Smooth muscle cell (in vitro differentiated cells): ENCODE data around the gene KDM6A. TPM values are rescaled to one million over a fixed set of nuclear protein-coding genes. Genes with fewer than 3 reads are reported as not detected.

Source experiments
- DNase-seq: peaks from one replicate; lab custom pipeline; 2025; ENCODE audit not compliant: unreplicated experiment; lab: John Stamatoyannopoulos, UW
- H2AFZ ChIP-seq: fragments of 200-600 bp; sonication (generic); 2 replicates; pipeline ENCODE4 v1.6.0; 2016; ENCODE audit warnings: antibody characterized with exemption, low read depth, mild to moderate bottlenecking
- H3F3A ChIP-seq: fragments of 200-600 bp; sonication (generic); 2 replicates; pipeline ENCODE4 v1.6.0; 2017; ENCODE audit warnings: antibody characterized with exemption, low read depth
- H3K27ac ChIP-seq: fragments of 200-600 bp; sonication (generic); 2 replicates; pipeline ENCODE4 v1.5.1; 2016; ENCODE audit warnings: low read depth, mild to moderate bottlenecking
- H3K27me3 ChIP-seq: fragments of 200-600 bp; sonication (generic); 2 replicates; pipeline ENCODE4 v1.6.1; 2016; ENCODE audit warnings: low read depth, mild to moderate bottlenecking
- H3K36me3 ChIP-seq: fragments of 200-600 bp; sonication (generic); 2 replicates; pipeline ENCODE4 v1.5.1; 2016; ENCODE audit warnings: low read depth
- H3K4me1 ChIP-seq: fragments of 200-600 bp; sonication (generic); 2 replicates; pipeline ENCODE4 v1.5.1; 2016; ENCODE audit warnings: low read depth
- H3K4me2 ChIP-seq: fragments of 200-600 bp; sonication (generic); 2 replicates; pipeline ENCODE4 v1.6.0; 2016; ENCODE audit warnings: mild to moderate bottlenecking
- H3K4me3 ChIP-seq: fragments of 200-600 bp; sonication (generic); 2 replicates; pipeline ENCODE4 v1.5.1; 2016; ENCODE audit warnings: mild to moderate bottlenecking
- H3K79me2 ChIP-seq: fragments of 200-600 bp; sonication (generic); 2 replicates; pipeline ENCODE4 v1.6.0; 2016; ENCODE audit warnings: low read depth, mild to moderate bottlenecking
- H3K9ac ChIP-seq: fragments of 200-600 bp; sonication (generic); 2 replicates; pipeline ENCODE4 v1.6.0; 2016; ENCODE audit warnings: low read depth
- H3K9me3 ChIP-seq: fragments of 200-600 bp; sonication (generic); replicated peaks from 2 replicates; pipeline ENCODE4 v1.5.1; 2016; ENCODE audit warnings: low read depth
- H4K20me1 ChIP-seq: fragments of 200-600 bp; sonication (generic); 2 replicates; pipeline ENCODE4 v1.6.0; 2016; ENCODE audit warnings: low read depth
- CTCF ChIP-seq: fragments of 200-600 bp; sonication (generic); IDR thresholded peaks from 2 replicates; pipeline ENCODE4 v1.5.1; 2017; ENCODE audit warnings: borderline replicate concordance, mild to moderate bottlenecking, antibody characterized with exemption; ENCODE audit not compliant: insufficient read depth, poor library complexity, severe bottlenecking
- WGBS: methylation state at CpG from one replicate; pipeline ENCODE4 v1.1.7; 2016; ENCODE audit warnings: low lambda C conversion rate; 5-methylcytosine and 5-hydroxymethylcytosine counted together
- polyA plus RNA-seq: library from polyadenylated mRNA; unstranded; fragments of >200 nt; fragmentation: Nextera tagmentation; extraction: Ambion mirVana; gene quantifications from 2 replicates; pipeline ENCODE4 v1.2.1, GENCODE V29; 2016
- total RNA-seq: library from RNA; depleted of rRNA; stranded (reverse); fragments of >200 nt; gene quantifications from 2 replicates; pipeline ENCODE4 v1.2.3, GENCODE V29; 2014

The KDM6A gene
- total and polyA plus RNA-seq, 2 experiments from 2014 or later = 9.6 to 28.1 TPM

- 79% methylated on average over 2 of the region's 2 CpGs for WGBS
- no peak overlapping the region for H3K4me3 ChIP-seq
- no peaks in the 10 kb centered on the region for H3K4me1 ChIP-seq
- H3K36me3 ChIP-seq = no peaks in the 10 kb centered on the region
- no peak overlapping the region for H2AFZ ChIP-seq
- H3K9ac ChIP-seq = no peak overlapping the region
- no peaks in the 10 kb centered on the region for H3K27me3 ChIP-seq
- H3K9me3 ChIP-seq = no peaks in the 10 kb centered on the region
- no peaks in the 10 kb centered on the region for H3K79me2 ChIP-seq
- TF ChIP-seq CTCF = no peak
- no peak for DNase-seq
- H3F3A ChIP-seq = no peaks in the 10 kb centered on the region
- H3K27ac ChIP-seq = no peak overlapping the region
- no peaks in the 10 kb centered on the region for H4K20me1 ChIP-seq
- no peak overlapping the region for H3K4me2 ChIP-seq
Observed at GRCh38 chrX:45083314-45083713, 210.3 kb downstream of the KDM6A start.

GRCh38 chrX:45110494-45110893 is 237.5 kb downstream of the KDM6A start:
- H3K36me3 ChIP-seq = peaks cover 10% of the 10 kb centered on the region
- 88% methylated on average over 3 of the region's 3 CpGs for WGBS
- H3F3A ChIP-seq = no peaks in the 10 kb centered on the region
- no peaks in the 10 kb centered on the region for H3K79me2 ChIP-seq
- no peak for TF ChIP-seq CTCF
- no peak overlapping the region for H3K4me3 ChIP-seq
- H4K20me1 ChIP-seq = no peaks in the 10 kb centered on the region
- peaks cover 9% of the 10 kb centered on the region for H3K9me3 ChIP-seq
- H2AFZ ChIP-seq = no peak overlapping the region
- DNase-seq = no peak
- H3K4me1 ChIP-seq = no peaks in the 10 kb centered on the region
- H3K9ac ChIP-seq = no peak overlapping the region
- H3K4me2 ChIP-seq = no peak overlapping the region
- no peak overlapping the region for H3K27ac ChIP-seq
- H3K27me3 ChIP-seq = no peaks in the 10 kb centered on the region

GRCh38 chrX:45126158-45126557 is 253.2 kb downstream of the KDM6A start:
- Histone ChIP-seq H3K79me2 (no peaks in the 10 kb centered on the region), H3K9ac (no peak overlapping the region), H3K36me3 (no peaks in the 10 kb centered on the region), H3K27ac (no peak overlapping the region), H3K4me1 (no peaks in the 10 kb centered on the region), H3K27me3 (no peaks in the 10 kb centered on the region), H4K20me1 (no peaks in the 10 kb centered on the region), H2AFZ (no peak overlapping the region), H3K9me3 (peaks cover 6% of the 10 kb centered on the region), H3F3A (no peaks in the 10 kb centered on the region), H3K4me3 (no peak overlapping the region), H3K4me2 (no peak overlapping the region)
- TF ChIP-seq CTCF = no peak
- 93% methylated on average over 1 of the region's 1 CpG for WGBS
- no peak for DNase-seq

GRCh38 chrX:45128896-45129454 is 256.0 kb downstream of the KDM6A start:
- H3K4me3 ChIP-seq = no peak overlapping the region
- H3K9me3 ChIP-seq = peaks cover 6% of the 10 kb centered on the region
- H3K27ac ChIP-seq = no peak overlapping the region
- H3F3A ChIP-seq = no peaks in the 10 kb centered on the region
- no peak overlapping the region for H3K9ac ChIP-seq
- no peak for TF ChIP-seq CTCF
- H3K4me2 ChIP-seq = no peak overlapping the region
- WGBS = 76% methylated on average over 4 of the region's 4 CpGs
- H4K20me1 ChIP-seq = no peaks in the 10 kb centered on the region
- H3K79me2 ChIP-seq = no peaks in the 10 kb centered on the region
- H3K36me3 ChIP-seq = no peaks in the 10 kb centered on the region
- DNase-seq = no peak
- no peaks in the 10 kb centered on the region for H3K4me1 ChIP-seq
- no peak overlapping the region for H2AFZ ChIP-seq
- H3K27me3 ChIP-seq = no peaks in the 10 kb centered on the region
